Measurements from ENCODE around the gene PLCXD1. TPM values are rescaled to one million over a fixed set of nuclear protein-coding genes. Genes with fewer than 3 reads are reported as not detected.
"Not testable (repeated sequence)": the region's sequence is repeated elsewhere in the genome, so short reads cannot be mapped to it uniquely, and the experiment has no call there.

The PLCXD1 gene
- polyA plus RNA-seq (ENCODE audit: insufficient read depth in 1 of 5, insufficient read length in 5 of 5, low replicate concordance in 1 of 5): 10 to 100 TPM; 29.3 to 43.2 (median 36.5) TPM
- long read RNA-seq, donor 1, partial matches to known transcripts: 82 of 96 reads
- long read RNA-seq, donor 1, other reads (novel, unspliced or antisense): 14 of 96 reads
- long read RNA-seq, donor 2, partial matches to known transcripts: 41 of 41 reads
- long read RNA-seq, donor 2, other reads (novel, unspliced or antisense): 0 of 41 reads
- long read RNA-seq, donor 3, partial matches to known transcripts: 38 of 43 reads
- long read RNA-seq, donor 3, other reads (novel, unspliced or antisense): 5 of 43 reads
- long read RNA-seq, donor 4, full-length matches to known transcripts: 1 of 49 reads
- long read RNA-seq, donor 4, partial matches to known transcripts: 48 of 49 reads
- long read RNA-seq, donor 4, other reads (novel, unspliced or antisense): 0 of 49 reads
- long read RNA-seq, donor 5: 0 reads
- long read RNA-seq, donor 6, full-length matches to known transcripts: 1 of 95 reads
- long read RNA-seq, donor 6, partial matches to known transcripts: 94 of 95 reads
- long read RNA-seq, donor 6, other reads (novel, unspliced or antisense): 0 of 95 reads
- long read RNA-seq, donor 7, partial matches to known transcripts: 123 of 123 reads
- long read RNA-seq, donor 7, other reads (novel, unspliced or antisense): 0 of 123 reads
- long read RNA-seq, donor 8, full-length matches to known transcripts: 1 of 53 reads
- long read RNA-seq, donor 8, partial matches to known transcripts: 52 of 53 reads
- long read RNA-seq, donor 8, other reads (novel, unspliced or antisense): 0 of 53 reads

- DNase-seq: peak; percentile 27 to 59
Observed at GRCh38 chrX:281166-281999, at the start of gene PLCXD1. Gene PLCXD1 (plus strand): TSS chrX:281381. CDS start chrX:284188, 2,807 bp downstream.

GRCh38 chrX:231637-232277 lies 49.4 kb upstream of the PLCXD1 start:
- DNase-seq: not testable (repeated sequence)

GRCh38 chrX:232278-232655 lies 48.9 kb upstream of the PLCXD1 start:
- DNase-seq: not testable (repeated sequence)

GRCh38 chrX:236201-236600 lies 45.0 kb upstream of the PLCXD1 start:
- not testable (repeated sequence) for DNase-seq

GRCh38 chrX:250965-251364 lies 30.2 kb upstream of the PLCXD1 start:
- DNase-seq: no peak

- not testable (repeated sequence) for DNase-seq
Observed at GRCh38 chrX:251396-252243, 29.6 kb upstream of the PLCXD1 start.

GRCh38 chrX:252244-252956 lies 28.8 kb upstream of the PLCXD1 start:
- no peak for DNase-seq

- no peak for DNase-seq
Observed at GRCh38 chrX:252957-253291, 28.3 kb upstream of the PLCXD1 start.

GRCh38 chrX:253451-254297 lies 27.5 kb upstream of the PLCXD1 start:
- DNase-seq: no peak

- DNase-seq: no peak
Observed at GRCh38 chrX:254630-255215, 26.5 kb upstream of the PLCXD1 start.

GRCh38 chrX:255923-256331 lies 25.3 kb upstream of the PLCXD1 start:
- DNase-seq: no peak

- not testable (repeated sequence) for DNase-seq
Observed at GRCh38 chrX:257054-257453, 24.1 kb upstream of the PLCXD1 start.

- no peak for DNase-seq
Observed at GRCh38 chrX:257681-258289, 23.4 kb upstream of the PLCXD1 start.

GRCh38 chrX:258291-259040 lies 22.7 kb upstream of the PLCXD1 start:
- no peak for DNase-seq

- DNase-seq: no peak
Observed at GRCh38 chrX:259692-260355, 21.4 kb upstream of the PLCXD1 start.

GRCh38 chrX:261167-261918 lies 19.8 kb upstream of the PLCXD1 start:
- DNase-seq: no peak
